HG03520 (cell line): ENCODE data around the gene TADA2B.
"Not testable (repeated sequence)": the region's sequence is repeated elsewhere in the genome, so short reads cannot be mapped to it uniquely, and the experiment has no call there.

Experiments used
- ATAC-seq: cut with Tn5 transposase; IDR thresholded peaks from one replicate; pipeline ENCODE4 v1.9.1; 2021; ENCODE audit warnings: mild to moderate bottlenecking, moderate library complexity; ENCODE audit not compliant: unreplicated experiment

TADA2B gene

GRCh38 chr4:7078025-7078424, 34.9 kb downstream of the TADA2B start:
- ATAC-seq, result no peak

- ATAC-seq, result not testable (repeated sequence)
Measured at GRCh38 chr4:7079483-7079882, 36.3 kb downstream of the TADA2B start.

GRCh38 chr4:7079909-7080308, 36.7 kb downstream of the TADA2B start:
- not testable (repeated sequence) for ATAC-seq

DNA sequence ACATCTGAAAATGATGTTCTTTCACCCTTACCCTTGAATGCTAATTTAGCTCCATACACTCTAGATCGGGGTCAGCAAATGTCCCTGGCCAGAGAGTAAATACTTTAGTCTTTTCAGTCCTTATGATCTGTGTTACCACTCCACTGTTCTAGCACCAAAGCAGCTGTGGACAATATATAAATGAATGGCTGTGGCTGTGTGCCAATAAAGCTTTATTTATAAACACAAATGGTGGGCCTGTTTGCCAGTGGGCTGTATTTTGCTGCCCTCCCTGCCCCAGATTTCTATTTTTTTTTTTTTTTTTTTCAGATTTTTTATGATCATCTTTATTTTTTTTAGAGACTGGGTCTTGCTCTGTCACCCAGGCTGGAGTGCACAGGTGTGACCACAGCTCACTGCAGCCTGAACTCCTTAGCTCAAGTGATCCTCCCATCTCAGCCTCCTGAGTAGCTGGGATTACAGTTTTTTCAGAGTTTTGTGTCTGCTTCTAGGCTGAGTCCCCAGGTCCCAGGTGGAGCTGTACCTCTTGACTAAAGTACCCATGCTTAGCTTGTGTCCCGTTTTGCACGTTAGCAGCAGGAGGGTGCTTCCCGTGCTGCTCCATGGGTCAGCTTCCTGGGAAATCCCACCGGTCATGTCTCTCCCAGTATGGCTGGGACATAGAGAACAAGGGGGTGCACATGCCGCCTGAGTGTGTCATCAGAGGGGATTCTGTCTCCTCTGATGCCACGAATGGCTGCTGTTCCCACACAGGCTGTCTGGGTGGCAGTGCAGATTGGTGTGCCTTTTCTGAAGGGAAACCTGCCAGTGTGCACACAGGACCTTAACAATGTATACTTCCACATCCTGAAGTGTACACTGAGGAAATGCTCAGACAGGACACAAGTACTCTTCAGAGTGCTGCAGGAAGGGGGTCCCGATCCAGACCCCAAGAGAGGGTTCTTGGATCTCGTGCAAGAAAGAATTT, 40.7 kb downstream of the TADA2B start:
- ATAC-seq, result no peak

DNA sequence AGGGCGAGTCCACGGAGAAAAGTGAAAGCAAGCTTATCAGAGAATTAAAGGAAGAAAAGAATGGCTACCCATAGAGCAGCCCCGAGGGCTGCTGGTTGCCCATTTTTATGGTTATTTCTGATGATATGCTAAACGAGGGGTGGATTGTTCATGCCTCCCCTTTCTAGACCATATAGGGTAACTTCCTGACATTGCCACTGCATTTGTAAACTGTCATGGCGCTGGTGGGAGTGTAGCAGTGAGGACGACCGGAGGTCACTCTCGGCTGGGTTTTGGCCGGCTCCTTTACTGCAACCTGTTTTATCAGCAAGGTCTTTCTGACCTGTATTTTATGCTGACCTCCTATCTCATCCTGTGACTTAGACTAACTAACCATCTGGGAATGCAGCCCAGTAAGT, 41.4 kb downstream of the TADA2B start:
- not testable (repeated sequence) for ATAC-seq

GRCh38 chr4:7086384-7086783, 43.2 kb downstream of the TADA2B start:
- ATAC-seq, result no peak

DNA sequence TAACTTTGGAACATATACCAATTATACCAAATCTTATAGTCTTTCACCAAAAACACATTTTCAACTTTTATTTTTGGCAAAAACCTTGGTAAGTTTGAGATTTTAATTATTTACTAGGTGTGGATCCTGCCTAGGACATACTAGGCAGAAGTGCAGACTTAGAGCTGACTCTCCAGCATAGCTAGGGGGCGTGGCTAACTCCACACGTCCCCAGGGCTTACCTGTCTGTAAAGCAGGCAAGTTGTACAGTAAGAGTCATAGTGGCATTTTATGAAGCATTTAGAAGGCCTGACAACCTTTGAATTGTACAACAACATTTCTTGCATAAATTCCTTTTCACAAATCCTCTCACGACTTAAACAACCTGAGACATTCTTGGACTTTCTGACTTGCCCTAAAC, 43.9 kb downstream of the TADA2B start:
- no peak for ATAC-seq

- ATAC-seq, result no peak
Measured at GRCh38 chr4:7089213-7089986, 46.2 kb downstream of the TADA2B start.

DNA sequence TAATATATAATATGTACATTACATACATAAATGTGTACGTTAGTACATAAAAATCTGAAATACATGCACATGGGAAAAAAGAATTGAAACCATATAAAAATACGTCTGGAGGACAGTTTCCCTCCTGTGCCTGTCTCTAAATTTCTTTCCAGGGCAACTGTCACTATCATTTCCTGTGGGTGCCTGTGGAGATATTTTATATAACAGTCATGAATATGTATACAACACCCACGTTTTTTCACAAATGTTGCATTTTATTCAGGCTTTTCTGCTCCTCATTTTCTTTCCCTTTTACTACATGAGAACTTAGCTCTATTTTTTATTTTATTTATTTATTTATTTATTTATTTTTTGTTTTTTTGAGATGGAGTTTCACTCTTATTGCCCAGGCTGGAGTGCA, 48.9 kb downstream of the TADA2B start:
- no peak for ATAC-seq

DNA sequence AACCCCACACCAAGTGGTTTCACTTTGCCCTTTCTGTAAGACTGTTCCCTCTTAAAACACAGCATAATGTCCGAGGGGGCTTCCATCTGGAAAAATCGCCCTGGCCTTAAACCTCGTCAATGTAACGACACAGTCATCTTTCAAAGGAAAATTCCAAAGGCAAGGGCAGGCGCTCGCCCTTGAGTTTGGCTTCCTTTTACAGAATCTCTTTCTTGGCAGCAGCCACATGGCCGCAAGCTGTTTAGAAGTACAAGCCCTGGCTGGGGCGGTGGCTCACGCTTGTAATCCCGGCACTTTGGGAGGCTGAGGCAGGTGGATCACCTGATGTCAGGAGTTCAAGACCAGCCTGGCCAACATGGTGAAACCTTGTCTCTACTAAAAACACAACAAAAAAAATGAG, 51.7 kb downstream of the TADA2B start:
- no peak for ATAC-seq

GRCh38 chr4:7095611-7096155, 52.5 kb downstream of the TADA2B start:
- ATAC-seq, result no peak

- ATAC-seq, result no peak
Measured at GRCh38 chr4:7096236-7096635, 53.1 kb downstream of the TADA2B start.

GRCh38 chr4:7101692-7102515, 58.7 kb downstream of the TADA2B start:
- peak; percentile 64 for ATAC-seq

DNA sequence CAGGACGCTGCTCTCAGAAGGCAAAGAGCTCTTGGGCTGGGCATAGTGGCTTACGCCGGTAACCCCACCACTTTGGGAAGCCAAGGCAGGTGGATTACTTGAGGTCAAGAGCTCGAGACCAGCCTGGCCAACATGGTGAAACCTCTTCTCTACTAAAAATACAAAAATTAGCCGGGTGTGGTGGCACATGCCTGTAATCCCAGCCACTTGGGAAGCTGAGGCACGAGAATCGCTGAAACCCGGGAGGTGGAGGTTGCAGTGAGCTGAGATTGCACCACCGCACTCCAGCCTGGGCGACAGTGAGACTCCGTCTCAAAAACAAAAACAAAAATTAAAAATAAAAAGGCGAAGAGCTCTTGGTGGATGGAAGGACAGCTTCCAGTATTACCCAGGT, 59.3 kb downstream of the TADA2B start:
- not testable (repeated sequence) for ATAC-seq

- peak; percentile 73 for ATAC-seq
Measured at GRCh38 chr4:7103031-7103606, 59.9 kb downstream of the TADA2B start.

- no peak for ATAC-seq
Measured at GRCh38 chr4:7103607-7104365, 60.6 kb downstream of the TADA2B start.

GRCh38 chr4:7104366-7105031, 61.3 kb downstream of the TADA2B start:
- ATAC-seq, result no peak

DNA sequence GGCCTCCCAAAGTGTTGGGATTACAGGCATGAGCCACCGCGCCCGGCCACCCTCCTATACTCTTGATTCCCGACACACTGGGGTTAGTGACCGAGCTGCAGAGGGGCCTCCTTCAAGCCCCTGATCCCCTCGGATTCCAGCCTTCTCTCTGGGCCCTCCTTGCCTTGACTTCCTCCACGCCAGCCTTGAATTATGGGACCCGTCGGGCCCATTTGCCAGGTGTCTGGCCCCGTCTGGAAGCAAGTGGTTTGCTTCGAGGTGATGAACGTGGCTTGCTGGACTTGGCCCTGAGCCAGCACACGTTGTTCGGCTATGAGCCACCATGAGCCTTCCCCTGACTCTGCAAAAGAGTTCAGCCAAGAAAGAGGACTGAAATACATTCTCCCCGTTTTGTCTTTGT, 62.1 kb downstream of the TADA2B start:
- ATAC-seq, result no peak
